RCC 7860 (cell line): ENCODE results near the gene B3GAT2.
A peak's percentile ranks its signal among the peaks of the same experiment; 100 is the strongest.

Experiments used
- DNase-seq: peaks from one replicate; pipeline ENCODE4 v3.0.0-alpha.2; 2015; ENCODE audit warnings: low spot score
- FAIRE-seq: peaks from 2 replicates; lab custom pipeline; 2012; peaks lifted over from hg19 to GRCh38; lab: Jason Lieb, UNC

Gene B3GAT2

DNA sequence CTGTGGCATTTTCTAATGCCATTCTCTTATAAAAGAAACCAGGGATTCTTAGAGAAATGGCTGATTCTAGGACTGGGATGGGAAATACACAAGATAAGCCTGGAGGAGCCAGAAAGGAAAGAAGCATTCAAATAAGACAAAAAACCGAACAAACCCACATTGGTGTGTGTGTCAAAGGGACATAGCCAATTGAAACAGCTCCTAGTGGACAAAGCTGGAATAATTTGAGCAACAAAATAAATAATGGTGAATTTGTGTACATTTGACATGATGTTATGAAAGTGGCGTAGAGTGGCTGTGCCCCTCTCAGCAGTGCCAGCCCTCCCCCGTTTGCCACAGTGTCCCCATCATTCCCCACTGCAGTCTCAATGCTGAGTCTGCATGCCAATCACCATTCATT lies 55.5 kb downstream of the B3GAT2 start:
- DNase-seq: no peak
- no peak for FAIRE-seq

DNA sequence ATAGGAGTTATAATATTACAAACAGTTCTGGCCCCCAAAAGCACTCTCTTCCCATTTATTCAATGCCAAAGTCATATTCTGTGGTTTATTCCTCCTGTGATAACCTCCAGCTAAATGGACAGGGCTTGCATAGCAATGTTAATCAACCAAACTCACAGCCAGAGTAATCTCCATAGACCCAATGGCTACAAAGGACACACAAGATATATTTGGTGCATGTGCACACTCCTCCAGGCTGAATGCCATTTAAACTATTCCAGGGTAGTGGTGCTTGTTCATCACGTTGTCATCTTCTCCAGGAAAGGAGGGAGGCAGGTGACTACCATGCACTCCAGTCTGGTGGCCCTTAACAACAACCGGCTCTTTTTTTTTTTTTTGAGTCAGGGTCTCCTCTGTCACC lies 56.8 kb downstream of the B3GAT2 start:
- DNase-seq (no peak), FAIRE-seq (no peak)

GRCh38 chr6:70894001-70894400 lies 62.9 kb downstream of the B3GAT2 start:
- DNase-seq (no peak), FAIRE-seq (no peak)

DNA sequence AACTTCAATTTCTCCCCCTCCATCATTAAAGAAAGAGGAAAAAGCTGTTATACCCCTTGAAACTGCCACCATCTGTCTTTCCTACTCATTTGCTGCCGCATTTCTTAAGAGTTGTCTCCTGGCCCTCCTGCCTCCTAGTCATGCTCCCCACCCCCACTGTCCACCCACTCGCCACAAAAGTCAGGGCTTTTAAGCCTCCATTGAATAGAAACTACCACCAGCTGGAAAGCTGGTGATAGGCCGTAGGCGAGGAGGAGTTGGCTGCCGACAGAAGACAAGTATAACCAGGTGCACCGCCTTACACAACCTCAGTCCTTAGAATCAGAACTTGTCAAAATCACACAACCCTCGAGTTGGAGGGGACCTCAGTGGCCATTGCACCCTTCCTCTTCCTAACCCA lies 67.6 kb downstream of the B3GAT2 start:
- no peak for DNase-seq
- no peak for FAIRE-seq

GRCh38 chr6:70886661-70887060 lies 70.2 kb downstream of the B3GAT2 start:
- FAIRE-seq: no peak

DNA sequence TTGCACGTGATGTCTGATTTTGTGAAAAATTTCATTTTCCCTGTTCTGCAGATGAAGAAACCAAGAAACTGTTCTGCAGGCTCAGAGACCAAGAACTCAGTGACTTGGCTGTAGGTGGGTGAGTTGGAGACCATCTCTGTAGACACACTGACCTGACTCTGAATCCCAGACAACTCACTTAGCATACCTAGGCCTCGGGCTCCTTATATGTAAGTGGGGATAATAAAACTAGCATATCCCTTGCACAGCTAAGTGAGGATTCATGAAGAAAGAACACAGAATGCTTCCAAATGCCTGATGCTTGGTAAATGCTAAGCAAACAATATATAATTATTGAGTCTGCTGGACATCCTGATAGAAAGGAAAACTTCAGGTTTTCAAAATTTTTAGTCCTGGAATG lies 70.8 kb downstream of the B3GAT2 start:
- FAIRE-seq: no peak
- DNase-seq: no peak

More at GRCh38 chr6:70886661-70887060, 70.2 kb downstream of the B3GAT2 start:
- DNase-seq: no peak

DNA sequence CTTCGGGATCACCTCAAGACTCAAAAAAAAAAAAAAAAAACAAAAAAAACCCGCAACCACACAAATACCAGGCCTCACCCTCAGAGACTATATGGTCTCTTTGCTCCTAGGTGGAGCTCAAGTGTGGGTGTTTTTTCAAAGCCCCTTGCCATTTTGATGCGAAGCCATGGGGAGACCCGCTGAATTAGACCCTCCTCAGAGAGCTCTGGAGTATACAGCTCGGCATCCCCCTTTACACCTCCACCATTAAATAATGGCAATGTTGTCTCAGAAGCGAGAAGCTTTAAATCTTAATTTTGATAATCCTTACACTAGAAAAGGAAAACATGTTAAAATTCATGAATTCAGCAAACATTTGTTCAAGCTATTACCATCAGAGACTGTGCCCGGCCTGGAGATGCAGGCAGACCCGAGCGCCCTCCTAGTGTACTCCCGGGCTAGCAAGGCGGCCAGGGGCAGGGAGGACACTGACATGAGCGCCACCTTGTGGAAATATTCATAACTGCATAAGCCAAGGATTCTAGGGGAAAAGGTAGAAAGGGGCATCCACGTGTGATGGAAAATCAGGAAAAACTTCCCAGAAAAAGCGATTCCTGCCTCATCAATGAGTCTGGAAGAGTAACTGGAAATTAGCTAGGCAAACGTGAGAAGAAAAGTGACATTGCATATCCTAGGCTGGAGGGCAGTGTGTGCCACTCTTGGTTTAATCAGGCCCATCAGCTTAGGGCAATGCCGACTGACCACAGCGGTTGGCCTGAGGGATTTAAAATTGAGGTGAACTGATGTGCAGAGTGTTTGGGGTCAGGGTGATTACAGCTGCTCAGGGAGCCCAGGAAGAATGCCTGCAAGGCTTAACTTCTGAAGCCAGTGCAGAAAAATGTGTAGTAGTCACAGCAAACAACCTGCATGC lies 72.5 kb downstream of the B3GAT2 start:
- FAIRE-seq (no peak), DNase-seq (peak; percentile 18)

- FAIRE-seq: no peak
Observed at GRCh38 chr6:70879496-70879895, 77.4 kb downstream of the B3GAT2 start.

DNA sequence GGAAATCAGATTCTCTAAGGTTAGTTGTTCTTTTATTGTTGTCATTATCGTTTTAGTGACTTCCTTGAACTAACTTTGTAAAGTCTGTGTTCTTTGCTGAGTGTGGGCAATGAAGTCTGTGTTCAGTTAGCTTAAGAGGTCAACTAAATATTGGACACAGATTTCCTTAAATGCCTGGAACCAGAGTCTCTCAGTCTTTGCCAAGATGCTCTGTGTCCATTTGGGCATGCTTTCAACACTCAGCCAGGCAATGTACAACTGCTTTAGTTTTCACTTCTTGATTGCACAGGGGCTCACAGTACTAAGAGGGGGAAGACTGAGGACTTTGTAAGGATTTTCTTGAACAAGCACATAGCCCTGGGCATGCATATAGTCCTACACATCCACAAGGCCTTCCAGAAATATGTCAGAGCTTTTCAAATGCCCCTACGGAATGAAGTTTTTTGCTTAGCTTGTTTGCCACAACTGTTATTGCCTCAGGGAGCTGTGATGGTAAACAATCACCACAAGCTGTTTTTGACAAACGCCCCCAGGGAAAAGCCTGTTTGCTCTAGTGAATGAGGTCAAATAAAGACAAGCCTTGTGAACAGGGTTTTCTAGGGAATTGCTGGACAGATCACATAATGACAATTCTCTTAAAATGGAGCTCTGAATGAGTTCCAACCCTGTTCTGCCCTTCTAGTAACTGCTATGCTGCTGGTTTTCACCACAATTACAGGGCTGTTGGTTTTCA lies 82.5 kb downstream of the B3GAT2 start:
- DNase-seq (no peak), FAIRE-seq (no peak)

More at GRCh38 chr6:70879496-70879895, 77.4 kb downstream of the B3GAT2 start:
- DNase-seq: no peak

GRCh38 chr6:70872469-70872868 lies 84.4 kb downstream of the B3GAT2 start:
- FAIRE-seq (no peak), DNase-seq (no peak)

GRCh38 chr6:70864401-70864800 lies 92.5 kb downstream of the B3GAT2 start:
- no peak for FAIRE-seq
- DNase-seq: no peak

GRCh38 chr6:70863343-70863742 lies 93.5 kb downstream of the B3GAT2 start:
- no peak for FAIRE-seq
- DNase-seq: no peak

GRCh38 chr6:70860920-70861319 lies 95.9 kb downstream of the B3GAT2 start:
- FAIRE-seq: no peak

GRCh38 chr6:70860045-70860444 lies 96.8 kb downstream of the B3GAT2 start:
- DNase-seq (no peak), FAIRE-seq (no peak)

More at GRCh38 chr6:70860920-70861319, 95.9 kb downstream of the B3GAT2 start:
- DNase-seq: no peak

DNA sequence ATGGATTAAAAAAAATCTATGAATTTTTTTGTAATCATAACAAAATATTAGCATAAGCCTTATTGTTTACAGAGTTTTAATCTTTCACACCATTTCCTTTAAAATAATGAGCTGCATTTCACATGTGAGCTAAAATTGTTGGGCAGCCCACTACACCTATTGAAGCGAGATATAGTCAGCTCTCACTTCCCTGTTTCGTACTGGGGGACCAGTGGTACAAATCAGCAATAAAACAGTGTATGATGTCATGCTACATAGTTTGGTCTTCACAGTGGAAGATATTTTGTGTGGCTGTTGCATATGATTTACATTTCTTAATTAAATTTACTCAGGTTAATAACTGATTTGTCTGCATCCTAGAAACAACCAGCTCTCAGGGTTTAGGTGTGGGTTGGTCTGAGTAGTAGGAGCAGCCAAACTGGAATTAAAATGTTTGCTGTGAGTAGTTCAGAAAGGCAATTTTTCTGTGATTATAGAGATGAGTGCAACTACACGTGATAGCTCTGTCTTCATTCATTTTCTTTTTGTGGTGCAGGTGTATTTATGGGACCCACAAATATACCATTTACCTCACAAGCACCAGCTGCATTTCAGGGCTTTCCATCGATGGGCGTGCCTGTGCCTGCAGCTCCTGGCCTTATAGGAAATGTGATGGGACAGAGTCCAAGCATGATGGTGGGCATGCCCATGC lies 99.3 kb downstream of the B3GAT2 start:
- FAIRE-seq (no peak), DNase-seq (no peak)

DNA sequence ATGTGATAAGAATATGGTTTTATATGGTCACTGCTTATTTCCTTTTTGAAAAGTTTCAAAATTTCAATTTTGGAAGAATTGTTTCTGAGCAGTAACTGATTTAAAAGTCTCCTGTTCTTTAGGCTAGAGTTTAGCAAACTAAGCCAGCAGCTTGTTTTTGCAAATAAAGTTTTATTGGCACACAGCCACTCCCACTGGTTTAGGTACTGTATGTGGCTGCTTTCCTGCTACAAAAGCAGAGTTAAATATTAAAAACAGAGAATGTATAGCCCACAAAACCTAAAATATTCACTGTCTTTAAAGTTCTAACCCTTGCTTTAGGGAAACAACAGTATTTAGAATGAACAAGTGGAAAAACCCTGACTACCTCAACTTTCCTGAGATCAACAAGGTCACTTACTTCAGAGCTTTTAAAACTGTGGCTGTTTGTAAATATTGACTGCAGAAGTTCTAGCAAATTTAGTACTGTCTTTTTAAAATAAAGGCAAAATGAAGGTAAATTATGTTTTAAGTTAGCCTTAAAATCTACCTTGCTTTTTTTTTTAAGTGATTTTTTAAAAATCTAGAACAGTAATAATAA lies 104.1 kb downstream of the B3GAT2 start:
- DNase-seq (no peak), FAIRE-seq (no peak)

DNA sequence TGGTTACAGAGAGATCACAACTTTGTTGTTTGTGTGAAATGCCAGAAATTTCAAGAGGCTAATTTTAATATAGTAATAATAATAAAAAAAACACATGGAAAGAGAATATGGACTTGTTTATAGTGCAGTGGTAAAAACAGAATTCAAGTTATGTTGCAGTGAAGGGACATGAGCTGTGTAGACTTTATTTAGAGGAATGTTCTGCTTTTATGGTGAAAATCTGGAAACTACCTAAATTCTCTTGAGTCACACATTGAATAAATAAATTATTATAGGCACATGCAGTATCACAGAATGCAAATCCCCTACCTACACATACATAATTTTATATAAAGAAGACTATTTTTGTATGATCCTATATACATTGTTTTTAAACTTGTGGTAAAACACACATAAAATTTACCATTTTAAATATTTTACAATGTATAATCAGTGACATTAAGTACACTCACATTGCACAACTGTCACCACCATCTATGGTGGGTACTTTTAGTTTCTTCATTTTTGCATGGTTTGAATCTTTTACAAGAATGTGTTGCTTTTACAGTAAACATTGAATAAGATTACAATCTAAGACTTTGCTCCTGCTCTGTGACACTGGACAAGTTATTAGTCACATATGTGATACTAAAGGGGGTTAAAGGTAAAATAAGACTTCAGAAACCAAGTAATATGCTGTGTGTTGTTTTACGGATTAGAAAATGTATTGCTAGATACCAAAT lies 107.4 kb downstream of the B3GAT2 start:
- FAIRE-seq: no peak
- no peak for DNase-seq

DNA sequence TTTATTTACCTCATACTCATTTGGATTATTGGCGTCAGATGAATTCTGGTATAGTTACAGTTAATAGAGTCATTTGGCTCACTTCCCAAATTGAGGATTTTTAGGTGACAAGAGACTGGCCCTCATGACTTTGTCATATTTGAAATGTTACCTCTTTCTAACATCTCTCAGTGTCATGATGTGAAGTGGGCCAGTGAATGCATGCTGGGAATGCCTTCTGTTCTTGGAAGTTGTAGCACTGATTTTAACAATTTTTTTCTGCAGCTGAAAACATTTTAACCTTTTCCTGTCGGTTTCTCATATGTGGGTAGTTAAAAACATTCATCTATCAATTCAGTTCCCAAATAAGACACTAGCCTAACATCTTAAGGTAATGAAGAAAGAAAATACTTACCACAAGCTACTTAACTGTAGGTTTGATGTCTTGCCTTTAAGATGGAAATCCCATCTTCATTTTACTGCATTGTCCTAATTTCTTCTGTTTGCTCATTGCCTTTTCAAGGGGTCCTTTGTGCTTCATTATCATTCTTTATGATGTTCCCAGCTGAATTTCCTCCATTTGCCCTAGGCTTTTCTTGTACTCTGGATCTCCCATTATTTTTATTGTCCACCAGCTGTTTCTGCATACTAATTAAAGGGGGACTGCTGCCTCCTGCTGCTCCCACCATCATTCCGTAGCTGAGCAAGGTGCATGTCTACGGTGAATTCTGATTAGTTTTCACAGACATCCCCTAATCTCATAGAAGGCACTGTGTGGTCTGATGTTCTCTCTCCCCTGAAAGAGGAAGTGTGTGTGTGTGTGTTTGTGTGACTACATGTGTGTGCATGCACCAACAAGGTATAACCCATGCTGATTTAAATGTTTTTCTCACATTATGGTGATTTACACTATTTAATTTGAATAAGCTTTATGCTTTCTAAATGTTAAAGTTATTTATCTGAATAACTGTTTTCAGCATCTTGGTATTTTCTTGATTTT lies 109.5 kb downstream of the B3GAT2 start:
- FAIRE-seq (no peak), DNase-seq (no peak)

DNA sequence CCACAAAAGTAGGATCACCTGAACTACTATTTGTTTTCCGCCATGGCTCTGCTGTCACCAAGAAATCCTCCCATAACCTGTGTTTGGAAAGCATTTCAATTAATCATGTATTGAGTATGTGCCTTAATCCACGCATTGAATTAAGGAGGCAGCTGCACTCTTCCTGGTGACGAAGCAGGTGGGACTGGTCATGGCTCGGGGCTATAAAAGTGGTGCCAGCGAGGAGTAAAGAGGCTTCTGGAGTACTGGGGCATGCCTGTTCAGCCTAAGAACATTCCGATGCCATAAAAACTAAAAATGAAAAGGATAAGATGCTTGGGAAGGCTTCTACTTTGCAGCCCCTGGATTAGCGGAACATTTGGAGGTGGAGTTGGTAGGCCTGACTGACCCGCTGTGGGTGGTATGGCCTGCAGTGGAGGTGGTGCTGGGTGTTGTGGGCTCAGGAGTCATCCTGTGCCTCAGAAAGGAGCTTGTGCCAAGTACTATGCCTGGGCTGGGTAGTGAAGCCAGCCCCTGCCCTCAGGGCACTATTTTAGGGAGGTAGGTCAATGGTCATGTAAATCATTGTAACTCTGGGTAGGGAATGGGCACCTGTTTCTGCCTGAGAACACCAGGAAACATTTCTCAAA lies 110.5 kb downstream of the B3GAT2 start:
- FAIRE-seq (no peak), DNase-seq (no peak)
